Measurements from ENCODE around the gene TMEM87B. TPM values are rescaled to one million over a fixed set of nuclear protein-coding genes. Genes with fewer than 3 reads are reported as not detected.

Gene TMEM87B
- total RNA-seq, 2 donors from 2014 or later, result 26.1 to 35.3 TPM

DNA sequence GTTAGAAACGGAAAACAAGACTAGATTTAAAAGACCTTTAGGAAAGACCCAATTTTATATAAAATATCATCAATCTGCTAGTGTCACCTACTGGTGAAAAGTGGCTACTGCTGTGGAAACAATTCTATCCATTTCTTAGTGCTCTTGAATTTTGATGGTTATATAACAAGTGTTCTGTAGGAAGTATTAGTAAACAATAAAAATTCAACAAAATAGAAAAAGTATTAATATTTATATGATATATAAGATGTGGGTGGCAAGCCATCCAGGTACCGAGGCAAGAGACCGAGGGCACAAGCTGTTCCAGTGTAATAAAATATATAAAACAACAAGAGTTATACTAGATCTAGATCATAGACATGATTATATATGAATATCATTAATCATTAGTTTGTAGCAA, 6.2 kb upstream of the TMEM87B start:
- no peaks in the 10 kb centered on the region for H3K27me3 ChIP-seq (replicated peaks; ENCODE audit: insufficient read depth)
- peak; percentile 84 for TF ChIP-seq CTCF (IDR thresholded peaks at IDR 0.05)
- no peak overlapping the region for H3K4me3 ChIP-seq
- peaks cover 15 to 24% of the 10 kb centered on the region in 2 donors for H3K4me1 ChIP-seq (ENCODE audit: control insufficient read depth in 1 of 2, low read depth in 2 of 2)
- no peak overlapping the region for H3K27ac ChIP-seq
- no peaks in the 10 kb centered on the region for H3K36me3 ChIP-seq
- ATAC-seq (ENCODE audit: insufficient number of reproducible peaks, low FRiP score, low read depth) (peak; percentile 44), DNase-seq (ENCODE audit: low spot score) (no peak)
- peaks cover 8% of the 10 kb centered on the region for H3K9me3 ChIP-seq

GRCh38 chr2:112050316-112050715, 4.8 kb upstream of the TMEM87B start:
- TF ChIP-seq CTCF (IDR thresholded peaks at IDR 0.05), result no peak
- Histone ChIP-seq H3K4me1 (ENCODE audit: control insufficient read depth in 1 of 2, low read depth in 2 of 2) (peaks cover 15 to 25% of the 10 kb centered on the region in 2 donors), H3K27ac (no peak overlapping the region), H3K4me3 (no peak overlapping the region), H3K9me3 (peaks cover 5% of the 10 kb centered on the region), H3K27me3 (replicated peaks; ENCODE audit: insufficient read depth) (no peaks in the 10 kb centered on the region), H3K36me3 (no peaks in the 10 kb centered on the region)
- ATAC-seq (ENCODE audit: insufficient number of reproducible peaks, low FRiP score, low read depth) (no peak), DNase-seq (ENCODE audit: low spot score) (no peak)

GRCh38 chr2:112053917-112054846, 887 bp upstream of the TMEM87B start:
- no peaks in the 10 kb centered on the region for H3K36me3 ChIP-seq
- no peaks in the 10 kb centered on the region for H3K27me3 ChIP-seq (replicated peaks; ENCODE audit: insufficient read depth)
- peaks cover 13 to 31% of the 10 kb centered on the region in 2 donors for H3K4me1 ChIP-seq (ENCODE audit: control insufficient read depth in 1 of 2, low read depth in 2 of 2)
- DNase-seq (ENCODE audit: low spot score) (peak; percentile 97), ATAC-seq (ENCODE audit: insufficient number of reproducible peaks, low FRiP score, low read depth) (peak; percentile 71)
- H3K27ac ChIP-seq, result peak overlapping the region; percentile 81 to 87
- H3K4me3 ChIP-seq, result peak overlapping the region; percentile 74
- no peaks in the 10 kb centered on the region for H3K9me3 ChIP-seq
- no peak for TF ChIP-seq CTCF (IDR thresholded peaks at IDR 0.05)

- DNase-seq (ENCODE audit: low spot score) (peak; percentile 47), ATAC-seq (ENCODE audit: insufficient number of reproducible peaks, low FRiP score, low read depth) (no peak)
- no peaks in the 10 kb centered on the region for H3K9me3 ChIP-seq
- H3K36me3 ChIP-seq, result peaks cover under 1% of the 10 kb centered on the region
- no peaks in the 10 kb centered on the region for H3K27me3 ChIP-seq (replicated peaks; ENCODE audit: insufficient read depth)
- TF ChIP-seq CTCF (IDR thresholded peaks at IDR 0.05), result no peak
- peaks cover 13 to 32% of the 10 kb centered on the region in 2 donors for H3K4me1 ChIP-seq (ENCODE audit: control insufficient read depth in 1 of 2, low read depth in 2 of 2)
- peak overlapping the region; percentile 90 to 98 for H3K27ac ChIP-seq
- H3K4me3 ChIP-seq, result peak overlapping the region; percentile 91
These were observed 909 bp downstream of the TMEM87B start for GRCh38 chr2:112055730-112056625.

- Histone ChIP-seq H3K9me3 (no peaks in the 10 kb centered on the region), H3K27me3 (replicated peaks; ENCODE audit: insufficient read depth) (no peaks in the 10 kb centered on the region), H3K4me1 (ENCODE audit: control insufficient read depth in 1 of 2, low read depth in 2 of 2) (peaks cover 13 to 32% of the 10 kb centered on the region in 2 donors), H3K27ac (peak overlapping the region; percentile 90 to 98), H3K4me3 (peak overlapping the region; percentile 91), H3K36me3 (peaks cover 5% of the 10 kb centered on the region)
- ATAC-seq (ENCODE audit: insufficient number of reproducible peaks, low FRiP score, low read depth) (no peak), DNase-seq (ENCODE audit: low spot score) (no peak)
- no peak for TF ChIP-seq CTCF (IDR thresholded peaks at IDR 0.05)
These were observed 1.5 kb downstream of the TMEM87B start for GRCh38 chr2:112056626-112056987.

All from thoracic aorta (tissue), 2 donors.